ENCODE data around the gene ZNG1B. TPM values are rescaled to one million over a fixed set of nuclear protein-coding genes. Genes with fewer than 3 reads are reported as not detected.
A peak's percentile ranks its signal among the peaks of the same experiment; 100 is the strongest.
"Not testable (repeated sequence)": the region's sequence is repeated elsewhere in the genome, so short reads cannot be mapped to it uniquely, and the experiment has no call there.

Gene ZNG1B
- total RNA-seq, 1 experiment from 2014 or later = 50.4 TPM

DNA sequence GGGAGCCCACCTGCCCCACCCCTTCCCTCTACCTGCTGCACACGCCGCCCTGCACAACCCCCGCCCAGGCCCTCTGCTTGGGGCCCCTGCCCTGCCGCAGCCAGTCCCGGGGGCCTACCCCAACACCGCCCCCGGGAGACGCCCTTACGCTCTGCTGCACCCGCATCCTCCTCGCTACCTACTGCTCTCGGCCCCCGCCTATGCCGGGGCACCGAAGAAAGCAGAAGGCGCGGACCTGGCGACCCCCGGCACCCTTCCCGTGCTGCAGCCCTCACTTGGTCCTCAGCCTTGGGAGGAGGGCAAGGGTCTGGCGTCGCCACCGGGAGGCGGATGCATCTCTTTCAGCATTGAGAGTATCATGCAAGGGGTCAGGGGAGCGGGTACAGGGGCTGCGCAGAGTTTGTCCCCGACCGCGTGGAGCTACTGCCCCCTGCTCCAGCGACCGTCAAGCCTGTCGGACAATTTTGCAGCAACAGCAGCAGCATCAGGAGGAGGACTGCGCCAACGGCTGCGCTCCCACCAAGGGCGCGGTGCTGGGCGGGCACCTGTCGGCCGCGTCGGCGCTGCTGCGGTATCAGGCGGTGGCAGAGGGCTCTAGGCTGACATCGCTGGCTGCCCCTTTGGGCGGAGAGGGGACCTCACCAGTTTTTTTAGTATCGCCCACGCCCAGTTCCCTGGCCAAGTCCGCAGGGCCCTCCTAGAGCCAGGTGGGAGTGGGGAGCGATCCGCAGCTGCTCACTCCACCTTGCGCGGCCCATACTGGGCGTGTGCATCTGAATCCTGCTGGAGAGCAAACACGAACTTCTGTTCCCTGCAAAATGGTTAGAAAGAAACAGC is 62.6 kb downstream of the ZNG1B start:
- CTCF ChIA-PET = not testable (repeated sequence)

DNA sequence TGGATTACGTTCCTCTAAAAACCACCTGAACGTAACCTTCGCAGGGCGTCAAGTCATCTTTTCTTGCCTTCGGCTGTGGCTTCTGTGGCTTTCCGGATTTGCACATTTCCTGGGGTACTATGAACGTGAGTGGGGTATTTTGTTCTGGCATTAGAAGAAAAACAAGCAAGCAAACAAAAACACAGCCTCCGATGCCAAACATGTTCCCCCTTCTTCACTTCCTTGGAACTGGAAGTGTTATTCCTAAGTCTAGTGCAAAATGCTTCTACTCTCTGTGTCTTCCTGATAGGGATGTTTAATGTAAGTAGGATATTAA is 63.2 kb downstream of the ZNG1B start:
- POLR2A ChIA-PET; H3K9me3 Mint-ChIP-seq (ENCODE audit: unreplicated experiment); intact Hi-C loops (cut with micrococcal nuclease; ENCODE audit: unreplicated experiment); H3K27me3 Mint-ChIP-seq (ENCODE audit: insufficient read depth, unreplicated experiment); CTCF ChIA-PET; H3K4me3 Mint-ChIP-seq (ENCODE audit: unreplicated experiment); H3K4me3 ChIP-seq (ENCODE audit: low read depth, low read length); H3K36me3 ChIP-seq (ENCODE audit: control insufficient read depth, insufficient read depth, low read length); H3K27ac Mint-ChIP-seq (ENCODE audit: unreplicated experiment); DNase-seq; H3K27me3 ChIP-seq (replicated peaks; ENCODE audit: control insufficient read depth, insufficient read depth, low read length); H3K9me3 ChIP-seq; H3K4me1 Mint-ChIP-seq (ENCODE audit: low read depth, unreplicated experiment); BruUV-seq (replicated peaks); H3K4me1 ChIP-seq: not testable (repeated sequence)
- H3K36me3 Mint-ChIP-seq (ENCODE audit: insufficient read depth, unreplicated experiment) = peaks cover 16% of the 10 kb centered on the region

More for the DNA sequence above, 62.6 kb downstream of the ZNG1B start:
- H3K36me3 Mint-ChIP-seq (ENCODE audit: insufficient read depth, unreplicated experiment) = peaks cover 16% of the 10 kb centered on the region
- DNase-seq; H3K9me3 ChIP-seq; POLR2A ChIA-PET; H3K9me3 Mint-ChIP-seq (ENCODE audit: unreplicated experiment); H3K27ac Mint-ChIP-seq (ENCODE audit: unreplicated experiment); BruUV-seq (replicated peaks); H3K27me3 ChIP-seq (replicated peaks; ENCODE audit: control insufficient read depth, insufficient read depth, low read length); H3K4me3 ChIP-seq (ENCODE audit: low read depth, low read length); H3K4me1 Mint-ChIP-seq (ENCODE audit: low read depth, unreplicated experiment); H3K36me3 ChIP-seq (ENCODE audit: control insufficient read depth, insufficient read depth, low read length); H3K4me3 Mint-ChIP-seq (ENCODE audit: unreplicated experiment); H3K27me3 Mint-ChIP-seq (ENCODE audit: insufficient read depth, unreplicated experiment); intact Hi-C loops (cut with micrococcal nuclease; ENCODE audit: unreplicated experiment); H3K4me1 ChIP-seq: not testable (repeated sequence)

DNA sequence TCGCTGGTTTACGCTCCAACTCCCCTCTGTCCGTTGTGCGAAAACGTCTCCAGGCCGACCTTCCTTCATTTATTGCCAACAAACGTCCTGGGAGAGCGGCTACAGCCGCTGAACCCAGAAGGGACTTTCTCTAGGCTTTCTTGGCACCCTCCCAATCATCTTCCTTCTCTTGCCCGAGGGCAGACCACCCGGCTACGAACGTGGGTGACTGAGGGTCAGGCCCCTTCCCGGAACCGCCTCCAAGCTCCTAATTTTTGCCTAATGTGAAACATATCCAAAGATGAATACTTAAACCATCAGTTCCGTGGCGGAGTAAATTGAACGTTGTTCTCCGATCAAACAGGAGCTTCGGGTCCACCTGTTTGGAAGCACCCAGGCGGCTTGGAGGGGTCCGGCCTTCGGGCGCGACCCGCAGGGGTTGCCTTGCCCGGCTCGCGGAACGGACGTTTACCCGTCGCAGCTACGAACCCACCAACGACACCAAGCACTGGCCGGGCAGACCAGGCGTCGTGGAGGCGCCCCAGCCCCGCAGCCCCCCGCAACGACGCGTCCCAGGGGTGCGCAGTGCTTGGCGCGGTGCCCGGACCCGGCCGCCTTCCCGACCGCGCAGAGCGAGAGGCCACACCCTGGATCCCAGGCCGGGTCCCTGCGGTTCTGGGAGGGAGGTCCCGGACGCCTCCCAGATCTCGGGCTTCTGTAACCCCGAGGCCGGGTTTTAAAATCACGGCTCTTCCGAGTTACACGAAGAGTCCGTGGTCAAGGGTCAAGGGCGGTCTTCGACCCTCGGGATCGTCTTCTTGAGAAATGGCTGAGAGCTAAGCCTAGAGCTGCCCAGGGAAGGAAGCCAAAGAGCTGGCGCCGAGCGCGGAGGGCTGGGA is 65.0 kb downstream of the ZNG1B start:
- BruUV-seq (replicated peaks); H3K27me3 ChIP-seq (replicated peaks; ENCODE audit: control insufficient read depth, insufficient read depth, low read length); H3K36me3 Mint-ChIP-seq (ENCODE audit: insufficient read depth, unreplicated experiment); H3K9me3 ChIP-seq; POLR2A ChIA-PET; intact Hi-C loops (cut with micrococcal nuclease; ENCODE audit: unreplicated experiment); H3K27ac Mint-ChIP-seq (ENCODE audit: unreplicated experiment); CTCF ChIA-PET; H3K4me1 Mint-ChIP-seq (ENCODE audit: low read depth, unreplicated experiment); H3K4me1 ChIP-seq; DNase-seq; H3K9me3 Mint-ChIP-seq (ENCODE audit: unreplicated experiment); H3K36me3 ChIP-seq (ENCODE audit: control insufficient read depth, insufficient read depth, low read length): not testable (repeated sequence)
- peaks cover 11% of the 10 kb centered on the region for H3K27me3 Mint-ChIP-seq (ENCODE audit: insufficient read depth, unreplicated experiment)
- H3K4me3 ChIP-seq (ENCODE audit: low read depth, low read length) = peak overlapping the region; percentile 33
- H3K4me3 Mint-ChIP-seq (ENCODE audit: unreplicated experiment) = peak overlapping the region; percentile 78

DNA sequence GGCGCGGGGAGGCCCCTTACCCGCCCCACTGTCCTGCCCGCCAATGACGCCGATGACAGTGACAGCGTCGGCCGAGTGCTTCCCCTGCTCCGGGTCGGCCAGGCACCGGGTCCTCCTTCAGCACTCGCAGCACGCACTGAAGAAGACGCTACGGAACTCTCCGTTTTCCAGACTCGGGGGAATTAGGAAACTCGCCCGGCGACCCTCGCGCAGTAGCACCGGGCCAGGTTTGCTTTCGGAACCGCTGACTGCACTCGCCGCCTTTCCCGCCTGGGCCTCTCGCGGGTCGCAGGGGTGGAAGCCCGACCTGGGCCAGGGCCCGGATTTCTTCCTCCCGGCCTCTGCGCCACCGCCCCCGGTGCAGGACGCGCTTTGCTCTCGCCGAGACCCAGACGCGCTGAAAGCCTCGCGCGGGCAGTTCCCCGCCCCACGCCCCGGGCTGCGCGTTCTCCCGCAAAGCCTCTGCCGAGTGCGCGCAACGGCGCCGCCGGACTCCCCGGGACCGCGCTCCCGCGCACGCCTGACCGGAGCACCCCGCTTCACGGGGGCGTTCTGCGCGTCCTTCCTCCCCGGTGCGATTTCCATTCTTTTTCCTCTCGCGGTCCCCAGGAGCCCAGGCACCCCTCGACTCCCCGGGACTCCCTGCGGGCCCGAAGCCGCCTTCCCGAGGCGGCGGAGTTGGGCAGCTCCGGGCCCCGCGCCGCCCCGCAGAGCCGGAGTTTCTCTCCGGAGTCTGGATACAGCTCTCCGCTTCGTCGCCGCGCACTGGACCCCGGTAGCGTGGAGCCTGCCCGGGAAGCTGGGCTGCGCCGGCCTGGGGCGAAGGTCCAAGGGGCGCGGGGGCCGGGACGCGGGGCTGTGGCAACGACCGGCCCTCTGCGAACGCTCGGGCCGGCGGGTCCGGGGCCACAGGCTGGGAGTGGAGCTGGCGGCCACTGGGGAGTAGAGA is 65.9 kb downstream of the ZNG1B start:
- H3K4me1 Mint-ChIP-seq (ENCODE audit: low read depth, unreplicated experiment); CTCF ChIA-PET; H3K9me3 Mint-ChIP-seq (ENCODE audit: unreplicated experiment); POLR2A ChIA-PET; H3K27me3 ChIP-seq (replicated peaks; ENCODE audit: control insufficient read depth, insufficient read depth, low read length); intact Hi-C loops (cut with micrococcal nuclease; ENCODE audit: unreplicated experiment); H3K9me3 ChIP-seq; H3K27ac Mint-ChIP-seq (ENCODE audit: unreplicated experiment); H3K36me3 Mint-ChIP-seq (ENCODE audit: insufficient read depth, unreplicated experiment); H3K36me3 ChIP-seq (ENCODE audit: control insufficient read depth, insufficient read depth, low read length); H3K4me1 ChIP-seq; BruUV-seq (replicated peaks): not testable (repeated sequence)
- peak in 1 of 2 experiments; percentile 49 for DNase-seq
- H3K4me3 ChIP-seq (ENCODE audit: low read depth, low read length) = peak overlapping the region; percentile 33
- H3K27me3 Mint-ChIP-seq (ENCODE audit: insufficient read depth, unreplicated experiment) = peaks cover 14% of the 10 kb centered on the region
- H3K4me3 Mint-ChIP-seq (ENCODE audit: unreplicated experiment) = peak overlapping the region; percentile 78

DNA sequence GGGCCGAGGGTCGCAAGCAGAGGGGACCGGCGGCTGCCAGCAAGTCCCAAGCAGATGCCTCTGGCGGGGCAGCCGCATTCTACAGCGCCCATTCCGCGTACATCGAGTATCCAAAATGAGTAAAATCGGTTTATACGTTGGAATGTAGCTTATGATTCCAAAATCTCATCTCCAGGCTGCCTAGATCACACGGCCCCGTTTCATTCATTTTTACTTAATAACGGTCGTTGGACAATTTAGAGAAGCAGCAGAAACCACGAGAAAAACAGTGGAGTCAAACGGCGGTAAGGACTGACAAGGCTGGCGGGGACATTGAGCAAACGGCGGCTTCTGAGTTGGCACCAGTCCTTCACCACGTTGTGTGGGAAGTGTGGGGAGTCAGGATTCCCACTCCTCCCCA is 66.6 kb downstream of the ZNG1B start:
- CTCF ChIA-PET; intact Hi-C loops (cut with micrococcal nuclease; ENCODE audit: unreplicated experiment); H3K4me1 Mint-ChIP-seq (ENCODE audit: low read depth, unreplicated experiment); H3K36me3 ChIP-seq (ENCODE audit: control insufficient read depth, insufficient read depth, low read length); H3K36me3 Mint-ChIP-seq (ENCODE audit: insufficient read depth, unreplicated experiment); H3K9me3 Mint-ChIP-seq (ENCODE audit: unreplicated experiment); H3K9me3 ChIP-seq; H3K4me1 ChIP-seq; H3K27me3 ChIP-seq (replicated peaks; ENCODE audit: control insufficient read depth, insufficient read depth, low read length); DNase-seq; H3K27ac Mint-ChIP-seq (ENCODE audit: unreplicated experiment); POLR2A ChIA-PET; BruUV-seq (replicated peaks): not testable (repeated sequence)
- H3K27me3 Mint-ChIP-seq (ENCODE audit: insufficient read depth, unreplicated experiment) = peaks cover 14% of the 10 kb centered on the region
- H3K4me3 ChIP-seq (ENCODE audit: low read depth, low read length) = peak overlapping the region; percentile 33
- peak overlapping the region; percentile 42 for H3K4me3 Mint-ChIP-seq (ENCODE audit: unreplicated experiment)

DNA sequence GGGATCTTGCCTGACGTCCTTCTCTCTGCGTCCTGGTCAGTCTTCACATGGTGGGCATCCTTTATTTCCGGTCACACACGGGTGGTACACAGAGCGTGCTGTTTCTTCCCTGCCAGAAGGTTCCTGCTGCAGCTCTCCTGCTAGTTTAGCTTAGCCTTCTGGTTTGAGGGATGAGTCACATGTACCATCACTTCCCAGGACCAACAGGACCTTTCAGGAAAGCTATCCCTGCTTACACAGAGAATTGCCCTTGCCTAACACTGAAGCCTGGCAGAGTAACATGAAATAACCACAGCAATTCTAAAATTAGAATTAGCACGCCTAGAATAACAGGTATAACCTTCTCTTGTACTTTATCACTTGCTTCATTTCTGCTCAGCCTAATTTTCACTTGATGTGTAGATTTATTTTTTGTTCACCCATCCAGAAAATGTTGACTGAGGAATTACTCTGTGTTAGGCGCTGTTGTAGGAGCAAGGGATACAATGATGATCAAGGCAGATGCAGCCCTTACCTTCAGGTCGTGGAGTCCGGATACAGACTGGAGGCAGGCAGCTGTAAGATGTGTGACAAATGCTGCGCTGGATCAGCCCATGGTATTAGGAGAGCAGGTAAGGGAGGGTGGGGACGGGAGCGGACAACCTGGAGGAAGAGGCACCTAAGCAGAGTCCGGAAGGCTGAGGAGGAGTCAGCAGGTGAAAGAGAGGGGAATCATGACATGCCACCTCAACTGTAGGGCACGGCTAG is 70.1 kb downstream of the ZNG1B start:
- H3K4me3 ChIP-seq (ENCODE audit: low read depth, low read length); H3K4me1 Mint-ChIP-seq (ENCODE audit: low read depth, unreplicated experiment); DNase-seq; BruUV-seq (replicated peaks); H3K9me3 ChIP-seq; CTCF ChIA-PET; intact Hi-C loops (cut with micrococcal nuclease; ENCODE audit: unreplicated experiment); H3K27ac Mint-ChIP-seq (ENCODE audit: unreplicated experiment); H3K4me3 Mint-ChIP-seq (ENCODE audit: unreplicated experiment); H3K36me3 Mint-ChIP-seq (ENCODE audit: insufficient read depth, unreplicated experiment); POLR2A ChIA-PET; H3K36me3 ChIP-seq (ENCODE audit: control insufficient read depth, insufficient read depth, low read length); H3K27me3 ChIP-seq (replicated peaks; ENCODE audit: control insufficient read depth, insufficient read depth, low read length); H3K9me3 Mint-ChIP-seq (ENCODE audit: unreplicated experiment); H3K27me3 Mint-ChIP-seq (ENCODE audit: insufficient read depth, unreplicated experiment); H3K4me1 ChIP-seq: not testable (repeated sequence)

Measured in Caco-2 (cell line).